SK-N-SH treated with all-trans-retinoic acid at 6 μM for 48 hours (cell line): ENCODE measurements around the gene ATRIP.

Experiments
- ARNTL ChIP-seq: fragments of 450-650 bp; formaldehyde crosslinking; IDR thresholded peaks from 2 replicates; pipeline ENCODE4 v1.5.0; 2020; ENCODE audit warnings: low read depth, mild to moderate bottlenecking, moderate library complexity, borderline replicate concordance
- BACH2 ChIP-seq: fragments of 250-450 bp; sonication (Bioruptor Pico); IDR thresholded peaks from 2 replicates; pipeline ENCODE4 v1.9.0; 2021; ENCODE audit warnings: mild to moderate bottlenecking, borderline replicate concordance
- GLIS3 ChIP-seq: fragments of 250-450 bp; sonication (Bioruptor Pico); IDR thresholded peaks from 2 replicates; pipeline ENCODE4 v1.5.0; 2020; ENCODE audit warnings: mild to moderate bottlenecking, moderate library complexity
- ISL1 ChIP-seq: fragments of 250-450 bp; sonication (Bioruptor Pico); IDR thresholded peaks from 2 replicates; pipeline ENCODE4 v2.1.2; 2022; ENCODE audit warnings: mild to moderate bottlenecking, moderate library complexity
- PPARA ChIP-seq: fragments of 250-450 bp; sonication (Bioruptor Pico); IDR thresholded peaks from 2 replicates; pipeline ENCODE4 v1.5.0; 2020; ENCODE audit warnings: mild to moderate bottlenecking, borderline replicate concordance
- SNAI2 ChIP-seq: fragments of 250-450 bp; sonication (Bioruptor Pico); IDR thresholded peaks from 2 replicates; pipeline ENCODE4 v1.5.0; 2020; ENCODE audit warnings: mild to moderate bottlenecking, moderate library complexity
- ZFP3 ChIP-seq: fragments of 250-450 bp; sonication (Bioruptor Pico); IDR thresholded peaks from 2 replicates; pipeline ENCODE4 v1.5.0; 2020; ENCODE audit warnings: mild to moderate bottlenecking, moderate library complexity
- ZFP30 ChIP-seq: fragments of 450-650 bp; formaldehyde crosslinking; IDR thresholded peaks from 2 replicates; pipeline ENCODE4 v1.5.0; 2022; ENCODE audit warnings: mild to moderate bottlenecking, moderate library complexity
- ZNF70 ChIP-seq: fragments of 450-650 bp; formaldehyde crosslinking; IDR thresholded peaks from 2 replicates; pipeline ENCODE4 v1.5.0; 2020; ENCODE audit warnings: mild to moderate bottlenecking, moderate library complexity
- TF ChIP-seq, protein P1 (sequence below): fragments of 250-450 bp; sonication (Bioruptor Pico); IDR thresholded peaks from 2 replicates; pipeline ENCODE4 v1.8.0; 2020; ENCODE audit warnings: mild to moderate bottlenecking, moderate library complexity, borderline replicate concordance
- TF ChIP-seq, protein P2 (sequence below): fragments of 250-450 bp; sonication (Bioruptor Pico); IDR thresholded peaks from 2 replicates; pipeline ENCODE4 v1.8.0; 2021; ENCODE audit warnings: low read depth, mild to moderate bottlenecking, moderate library complexity, borderline replicate concordance
- TF ChIP-seq, protein P3 (sequence below): fragments of 250-450 bp; sonication (Bioruptor Pico); IDR thresholded peaks from 2 replicates; pipeline ENCODE4 v1.5.0; 2020; ENCODE audit warnings: mild to moderate bottlenecking, moderate library complexity
- TF ChIP-seq, protein P4 (sequence below): fragments of 250-450 bp; sonication (Bioruptor Pico); IDR thresholded peaks from 2 replicates; pipeline ENCODE4 v1.5.1; 2020; ENCODE audit warnings: low read depth, mild to moderate bottlenecking, moderate library complexity

DNA sequence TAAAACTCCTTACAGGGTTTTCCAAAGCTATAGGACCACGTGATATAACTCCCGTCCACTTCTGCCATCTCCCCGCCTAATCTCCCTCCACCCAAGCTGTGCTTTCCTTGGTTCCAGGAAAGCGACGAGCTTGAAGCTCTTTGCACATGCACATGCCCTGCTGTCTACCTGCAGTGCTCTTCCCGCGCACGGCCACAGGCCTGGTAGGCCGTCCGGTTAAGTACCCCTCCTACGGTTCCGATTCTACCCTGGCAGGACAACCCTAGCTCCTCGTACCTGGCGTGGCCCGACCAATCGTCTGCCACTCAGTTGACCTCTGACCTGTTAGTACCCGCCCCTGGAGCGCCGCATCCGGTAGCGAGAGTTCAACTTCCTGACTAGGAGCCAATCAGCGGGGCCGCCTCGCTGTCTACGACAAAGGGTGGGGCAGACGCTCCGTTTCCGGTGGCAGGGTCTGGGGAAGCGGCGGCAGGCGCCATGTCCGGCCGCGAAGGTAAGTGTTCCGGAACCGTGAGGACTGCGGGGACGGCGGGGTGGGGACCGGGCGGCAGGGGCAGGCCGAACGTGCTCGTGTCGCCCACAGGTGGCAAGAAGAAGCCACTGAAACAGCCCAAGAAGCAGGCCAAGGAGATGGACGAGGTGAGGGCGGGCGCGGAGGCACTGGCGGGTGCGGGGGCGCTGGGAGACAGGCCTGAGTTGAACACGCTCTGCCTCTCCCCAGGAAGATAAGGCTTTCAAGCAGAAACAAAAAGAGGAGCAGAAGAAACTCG, 6.5 kb upstream of the ATRIP start, which contains the start of the genes CCDC51 and TMA7:
- no peak for TF ChIP-seq ZFP3
- TF ChIP-seq BACH2 = no peak
- TF ChIP-seq, protein P1, sequence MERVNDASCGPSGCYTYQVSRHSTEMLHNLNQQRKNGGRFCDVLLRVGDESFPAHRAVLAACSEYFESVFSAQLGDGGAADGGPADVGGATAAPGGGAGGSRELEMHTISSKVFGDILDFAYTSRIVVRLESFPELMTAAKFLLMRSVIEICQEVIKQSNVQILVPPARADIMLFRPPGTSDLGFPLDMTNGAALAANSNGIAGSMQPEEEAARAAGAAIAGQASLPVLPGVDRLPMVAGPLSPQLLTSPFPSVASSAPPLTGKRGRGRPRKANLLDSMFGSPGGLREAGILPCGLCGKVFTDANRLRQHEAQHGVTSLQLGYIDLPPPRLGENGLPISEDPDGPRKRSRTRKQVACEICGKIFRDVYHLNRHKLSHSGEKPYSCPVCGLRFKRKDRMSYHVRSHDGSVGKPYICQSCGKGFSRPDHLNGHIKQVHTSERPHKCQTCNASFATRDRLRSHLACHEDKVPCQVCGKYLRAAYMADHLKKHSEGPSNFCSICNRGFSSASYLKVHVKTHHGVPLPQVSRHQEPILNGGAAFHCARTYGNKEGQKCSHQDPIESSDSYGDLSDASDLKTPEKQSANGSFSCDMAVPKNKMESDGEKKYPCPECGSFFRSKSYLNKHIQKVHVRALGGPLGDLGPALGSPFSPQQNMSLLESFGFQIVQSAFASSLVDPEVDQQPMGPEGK (CRISPR knock-in tag) = no peak
- no peak for TF ChIP-seq ARNTL (CRISPR knock-in tag)
- TF ChIP-seq ZNF70 = no peak
- no peak for TF ChIP-seq ISL1 (CRISPR knock-in tag)
- TF ChIP-seq SNAI2 (CRISPR knock-in tag) = no peak
- no peak for TF ChIP-seq GLIS3 (CRISPR knock-in tag)
- TF ChIP-seq, protein P2, sequence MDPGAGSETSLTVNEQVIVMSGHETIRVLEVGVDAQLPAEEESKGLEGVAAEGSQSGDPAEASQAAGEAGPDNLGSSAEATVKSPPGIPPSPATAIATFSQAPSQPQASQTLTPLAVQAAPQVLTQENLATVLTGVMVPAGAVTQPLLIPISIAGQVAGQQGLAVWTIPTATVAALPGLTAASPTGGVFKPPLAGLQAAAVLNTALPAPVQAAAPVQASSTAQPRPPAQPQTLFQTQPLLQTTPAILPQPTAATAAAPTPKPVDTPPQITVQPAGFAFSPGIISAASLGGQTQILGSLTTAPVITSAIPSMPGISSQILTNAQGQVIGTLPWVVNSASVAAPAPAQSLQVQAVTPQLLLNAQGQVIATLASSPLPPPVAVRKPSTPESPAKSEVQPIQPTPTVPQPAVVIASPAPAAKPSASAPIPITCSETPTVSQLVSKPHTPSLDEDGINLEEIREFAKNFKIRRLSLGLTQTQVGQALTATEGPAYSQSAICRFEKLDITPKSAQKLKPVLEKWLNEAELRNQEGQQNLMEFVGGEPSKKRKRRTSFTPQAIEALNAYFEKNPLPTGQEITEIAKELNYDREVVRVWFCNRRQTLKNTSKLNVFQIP (CRISPR knock-in tag) = no peak
- TF ChIP-seq ZFP30 (CRISPR knock-in tag) = no peak
- no peak for TF ChIP-seq PPARA
- TF ChIP-seq, protein P3, sequence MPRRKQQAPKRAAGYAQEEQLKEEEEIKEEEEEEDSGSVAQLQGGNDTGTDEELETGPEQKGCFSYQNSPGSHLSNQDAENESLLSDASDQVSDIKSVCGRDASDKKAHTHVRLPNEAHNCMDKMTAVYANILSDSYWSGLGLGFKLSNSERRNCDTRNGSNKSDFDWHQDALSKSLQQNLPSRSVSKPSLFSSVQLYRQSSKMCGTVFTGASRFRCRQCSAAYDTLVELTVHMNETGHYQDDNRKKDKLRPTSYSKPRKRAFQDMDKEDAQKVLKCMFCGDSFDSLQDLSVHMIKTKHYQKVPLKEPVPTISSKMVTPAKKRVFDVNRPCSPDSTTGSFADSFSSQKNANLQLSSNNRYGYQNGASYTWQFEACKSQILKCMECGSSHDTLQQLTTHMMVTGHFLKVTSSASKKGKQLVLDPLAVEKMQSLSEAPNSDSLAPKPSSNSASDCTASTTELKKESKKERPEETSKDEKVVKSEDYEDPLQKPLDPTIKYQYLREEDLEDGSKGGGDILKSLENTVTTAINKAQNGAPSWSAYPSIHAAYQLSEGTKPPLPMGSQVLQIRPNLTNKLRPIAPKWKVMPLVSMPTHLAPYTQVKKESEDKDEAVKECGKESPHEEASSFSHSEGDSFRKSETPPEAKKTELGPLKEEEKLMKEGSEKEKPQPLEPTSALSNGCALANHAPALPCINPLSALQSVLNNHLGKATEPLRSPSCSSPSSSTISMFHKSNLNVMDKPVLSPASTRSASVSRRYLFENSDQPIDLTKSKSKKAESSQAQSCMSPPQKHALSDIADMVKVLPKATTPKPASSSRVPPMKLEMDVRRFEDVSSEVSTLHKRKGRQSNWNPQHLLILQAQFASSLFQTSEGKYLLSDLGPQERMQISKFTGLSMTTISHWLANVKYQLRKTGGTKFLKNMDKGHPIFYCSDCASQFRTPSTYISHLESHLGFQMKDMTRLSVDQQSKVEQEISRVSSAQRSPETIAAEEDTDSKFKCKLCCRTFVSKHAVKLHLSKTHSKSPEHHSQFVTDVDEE = no peak
- TF ChIP-seq, protein P4, sequence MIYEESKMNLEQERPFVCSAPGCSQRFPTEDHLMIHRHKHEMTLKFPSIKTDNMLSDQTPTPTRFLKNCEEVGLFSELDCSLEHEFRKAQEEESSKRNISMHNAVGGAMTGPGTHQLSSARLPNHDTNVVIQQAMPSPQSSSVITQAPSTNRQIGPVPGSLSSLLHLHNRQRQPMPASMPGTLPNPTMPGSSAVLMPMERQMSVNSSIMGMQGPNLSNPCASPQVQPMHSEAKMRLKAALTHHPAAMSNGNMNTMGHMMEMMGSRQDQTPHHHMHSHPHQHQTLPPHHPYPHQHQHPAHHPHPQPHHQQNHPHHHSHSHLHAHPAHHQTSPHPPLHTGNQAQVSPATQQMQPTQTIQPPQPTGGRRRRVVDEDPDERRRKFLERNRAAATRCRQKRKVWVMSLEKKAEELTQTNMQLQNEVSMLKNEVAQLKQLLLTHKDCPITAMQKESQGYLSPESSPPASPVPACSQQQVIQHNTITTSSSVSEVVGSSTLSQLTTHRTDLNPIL (CRISPR knock-in tag) = no peak
